Measurements from ENCODE around the gene FARP2.

GRCh38 chr2:241378816-241379215 lies 22.7 kb downstream of the FARP2 start:
- no peak for TF ChIP-seq CTCF (IDR thresholded peaks at IDR 0.05)
- TF ChIP-seq ZFX (IDR thresholded peaks at IDR 0.05; ENCODE audit: borderline replicate concordance): no peak
